Measurements from ENCODE around the gene STARD13. TPM values are rescaled to one million over a fixed set of nuclear protein-coding genes. Genes with fewer than 3 reads are reported as not detected.

STARD13 gene
- total and polyA plus RNA-seq, 2 donors: 26.7 to 67.8 TPM

GRCh38 chr13:33108620-33109019, 176.9 kb downstream of the STARD13 start:
- Histone ChIP-seq H3K4me3 (ENCODE audit: low read depth, low read length) (no peak overlapping the region), H3K4me1 (ENCODE audit: insufficient read depth) (peaks cover 2% of the 10 kb centered on the region), H3K36me3 (ENCODE audit: insufficient read depth) (no peaks in the 10 kb centered on the region), H3K27ac (ENCODE audit: low read depth) (no peak overlapping the region)
- WGBS: 58% methylated on average over 5 of the region's 5 CpGs
- no peak for DNase-seq (ENCODE audit: extremely low spot score)

GRCh38 chr13:33107361-33107760, 178.2 kb downstream of the STARD13 start:
- Histone ChIP-seq H3K27ac (ENCODE audit: low read depth) (no peak overlapping the region), H3K36me3 (ENCODE audit: insufficient read depth) (no peaks in the 10 kb centered on the region), H3K4me3 (ENCODE audit: low read depth, low read length) (no peak overlapping the region), H3K4me1 (ENCODE audit: insufficient read depth) (peaks cover 2% of the 10 kb centered on the region)
- WGBS: 58% methylated on average over 2 of the region's 2 CpGs
- DNase-seq (ENCODE audit: extremely low spot score): no peak

- no peak for DNase-seq (ENCODE audit: extremely low spot score)
- Histone ChIP-seq H3K27ac (ENCODE audit: low read depth) (no peak overlapping the region), H3K36me3 (ENCODE audit: insufficient read depth) (no peaks in the 10 kb centered on the region), H3K4me3 (ENCODE audit: low read depth, low read length) (no peak overlapping the region), H3K4me1 (ENCODE audit: insufficient read depth) (peaks cover 2% of the 10 kb centered on the region)
- WGBS: 38% methylated on average over 7 of the region's 7 CpGs
Measured at GRCh38 chr13:33106656-33107360, 178.7 kb downstream of the STARD13 start.

- 80% methylated on average over 9 of the region's 9 CpGs for WGBS
- no peak overlapping the region for H3K27ac ChIP-seq (ENCODE audit: low read depth)
- DNase-seq (ENCODE audit: extremely low spot score): no peak
- no peaks in the 10 kb centered on the region for H3K36me3 ChIP-seq (ENCODE audit: insufficient read depth)
- no peak overlapping the region for H3K4me3 ChIP-seq (ENCODE audit: low read depth, low read length)
- H3K4me1 ChIP-seq (ENCODE audit: insufficient read depth): no peaks in the 10 kb centered on the region
Measured at GRCh38 chr13:33105387-33106005, 180.1 kb downstream of the STARD13 start.

GRCh38 chr13:33103457-33103856, 182.1 kb downstream of the STARD13 start:
- no peak for DNase-seq (ENCODE audit: extremely low spot score)
- no peak overlapping the region for H3K27ac ChIP-seq (ENCODE audit: low read depth)
- H3K36me3 ChIP-seq (ENCODE audit: insufficient read depth): no peaks in the 10 kb centered on the region
- H3K4me3 ChIP-seq (ENCODE audit: low read depth, low read length): no peak overlapping the region
- WGBS: 88% methylated on average over 4 of the region's 4 CpGs
- H3K4me1 ChIP-seq (ENCODE audit: insufficient read depth): no peaks in the 10 kb centered on the region

GRCh38 chr13:33101835-33102234, 183.7 kb downstream of the STARD13 start:
- no peak for DNase-seq (ENCODE audit: extremely low spot score)
- Histone ChIP-seq H3K36me3 (ENCODE audit: insufficient read depth) (no peaks in the 10 kb centered on the region), H3K4me3 (ENCODE audit: low read depth, low read length) (no peak overlapping the region), H3K4me1 (ENCODE audit: insufficient read depth) (no peaks in the 10 kb centered on the region), H3K27ac (ENCODE audit: low read depth) (no peak overlapping the region)
- 85% methylated on average over 2 of the region's 2 CpGs for WGBS

- no peak overlapping the region for H3K4me3 ChIP-seq (ENCODE audit: low read depth, low read length)
Measured at GRCh38 chr13:33100886-33101285, 184.7 kb downstream of the STARD13 start.

GRCh38 chr13:33099860-33100259, 185.7 kb downstream of the STARD13 start:
- H3K27ac ChIP-seq (ENCODE audit: low read depth): no peak overlapping the region
- 67% methylated on average over 3 of the region's 3 CpGs for WGBS
- H3K4me1 ChIP-seq (ENCODE audit: insufficient read depth): no peaks in the 10 kb centered on the region
- no peak for DNase-seq (ENCODE audit: extremely low spot score)
- no peaks in the 10 kb centered on the region for H3K36me3 ChIP-seq (ENCODE audit: insufficient read depth)
- H3K4me3 ChIP-seq (ENCODE audit: low read depth, low read length): no peak overlapping the region

More at GRCh38 chr13:33100886-33101285, 184.7 kb downstream of the STARD13 start:
- DNase-seq (ENCODE audit: extremely low spot score): no peak
- no peaks in the 10 kb centered on the region for H3K4me1 ChIP-seq (ENCODE audit: insufficient read depth)
- 89% methylated on average over 3 of the region's 3 CpGs for WGBS
- H3K27ac ChIP-seq (ENCODE audit: low read depth): no peak overlapping the region
- H3K36me3 ChIP-seq (ENCODE audit: insufficient read depth): no peaks in the 10 kb centered on the region

- WGBS: 97% methylated on average over 2 of the region's 2 CpGs
- no peak for DNase-seq (ENCODE audit: extremely low spot score)
- Histone ChIP-seq H3K36me3 (ENCODE audit: insufficient read depth) (no peaks in the 10 kb centered on the region), H3K4me3 (ENCODE audit: low read depth, low read length) (no peak overlapping the region), H3K27ac (ENCODE audit: low read depth) (no peak overlapping the region), H3K4me1 (ENCODE audit: insufficient read depth) (no peaks in the 10 kb centered on the region)
Measured at GRCh38 chr13:33096886-33097605, 188.5 kb downstream of the STARD13 start.

GRCh38 chr13:33092073-33092987, 193.2 kb downstream of the STARD13 start:
- no peak overlapping the region for H3K27ac ChIP-seq (ENCODE audit: low read depth)
- 85% methylated on average over 11 of the region's 11 CpGs for WGBS

GRCh38 chr13:33091415-33091774, 194.2 kb downstream of the STARD13 start:
- H3K27ac ChIP-seq (ENCODE audit: low read depth): no peak overlapping the region
- H3K36me3 ChIP-seq (ENCODE audit: insufficient read depth): no peaks in the 10 kb centered on the region
- 97% methylated on average over 5 of the region's 5 CpGs for WGBS
- H3K4me3 ChIP-seq (ENCODE audit: low read depth, low read length): no peak overlapping the region
- no peak for DNase-seq (ENCODE audit: extremely low spot score)
- no peaks in the 10 kb centered on the region for H3K4me1 ChIP-seq (ENCODE audit: insufficient read depth)

More at GRCh38 chr13:33092073-33092987, 193.2 kb downstream of the STARD13 start:
- Histone ChIP-seq H3K4me1 (ENCODE audit: insufficient read depth) (no peaks in the 10 kb centered on the region), H3K4me3 (ENCODE audit: low read depth, low read length) (no peak overlapping the region), H3K36me3 (ENCODE audit: insufficient read depth) (no peaks in the 10 kb centered on the region)
- no peak for DNase-seq (ENCODE audit: extremely low spot score)

GRCh38 chr13:33090755-33091414, 194.7 kb downstream of the STARD13 start:
- no peak overlapping the region for H3K27ac ChIP-seq (ENCODE audit: low read depth)
- no peaks in the 10 kb centered on the region for H3K36me3 ChIP-seq (ENCODE audit: insufficient read depth)
- DNase-seq (ENCODE audit: extremely low spot score): peak; percentile 37
- H3K4me3 ChIP-seq (ENCODE audit: low read depth, low read length): no peak overlapping the region
- H3K4me1 ChIP-seq (ENCODE audit: insufficient read depth): no peaks in the 10 kb centered on the region
- WGBS: 44% methylated on average over 4 of the region's 4 CpGs

GRCh38 chr13:33089311-33089710, 196.2 kb downstream of the STARD13 start:
- H3K27ac ChIP-seq (ENCODE audit: low read depth): no peak overlapping the region
- H3K4me3 ChIP-seq (ENCODE audit: low read depth, low read length): no peak overlapping the region
- no peaks in the 10 kb centered on the region for H3K36me3 ChIP-seq (ENCODE audit: insufficient read depth)
- DNase-seq (ENCODE audit: extremely low spot score): no peak
- WGBS: over 99% methylated on average over 3 of the region's 3 CpGs
- H3K4me1 ChIP-seq (ENCODE audit: insufficient read depth): no peaks in the 10 kb centered on the region

All from urinary bladder (tissue), 4 donors.